SK-N-SH (cell line): ENCODE measurements around the gene RBMS1. TPM values are rescaled to one million over a fixed set of nuclear protein-coding genes. Genes with fewer than 3 reads are reported as not detected.

Experiments used
- CTCF ChIA-PET: fragments of 300-600, 350-600 bp; formaldehyde crosslinking; extraction: SDS; loops from one replicate; lab custom pipeline; 2021; lab: Yijun Ruan, JAX
- POLR2A ChIA-PET: fragments of 350-600 bp; sonication (Branson Sonifier 250); formaldehyde crosslinking; extraction: SDS; loops from one replicate; lab custom pipeline; 2020; ENCODE audit warnings: antibody characterized with exemption, inconsistent platforms; lab: Yijun Ruan, JAX
- DNase-seq: peaks from one replicate; pipeline ENCODE4 v3.0.0; 2012
- H2AFZ ChIP-seq: fragments of 200-600 bp; sonication (generic); 2 replicates; pipeline ENCODE4 v1.8.1; 2016; ENCODE audit warnings: antibody characterized with exemption, mild to moderate bottlenecking, low read depth
- H3F3A ChIP-seq: fragments of 200-600 bp; sonication (generic); replicated peaks from 2 replicates; pipeline ENCODE3; 2016; ENCODE audit warnings: antibody characterized with exemption, mild to moderate bottlenecking; ENCODE audit not compliant: insufficient read depth
- H3K27ac ChIP-seq, 2 experiments: fragments of 200-500 bp in 1 of 2; fragments of 200-600 bp in 1 of 2; sonication (Bioruptor generic) in 1 of 2; sonication (generic), shearing (Covaris generic) in 1 of 2; 2 replicates each; pipeline versions ENCODE4 v1.5.1 to v1.6.1; 2014 to 2016; ENCODE audit warnings: low read depth in 2 of 2, inconsistent platforms in 1 of 2, low read length in 1 of 2, mild to moderate bottlenecking in 1 of 2, mixed read lengths in 1 of 2
- H3K27me3 ChIP-seq: fragments of 200-600 bp; sonication (generic), shearing (Covaris generic); 2 replicates; pipeline ENCODE4 v1.6.1; 2016; ENCODE audit warnings: mixed run types; ENCODE audit not compliant: insufficient read depth
- H3K36me3 ChIP-seq, 2 experiments: fragments of 200-500 bp in 1 of 2; fragments of 200-600 bp in 1 of 2; sonication (Bioruptor generic) in 1 of 2; sonication (generic) in 1 of 2; replicated peaks in 1 of 2; 2 replicates each; pipeline versions ENCODE3 to v1.5.1; 2014 to 2016; ENCODE audit warnings: low read length in 1 of 2, mild to moderate bottlenecking in 1 of 2; ENCODE audit not compliant: insufficient read depth in 2 of 2, control insufficient read depth in 1 of 2
- H3K4me1 ChIP-seq, 2 experiments: fragments of 200-500 bp in 1 of 2; fragments of 200-600 bp in 1 of 2; sonication (Bioruptor generic) in 1 of 2; sonication (generic), shearing (Covaris generic) in 1 of 2; 2 replicates each; pipeline versions ENCODE4 v1.5.1 to v1.6.1; 2014 to 2016; ENCODE audit warnings: low read depth in 1 of 2, low read length in 1 of 2, mixed run types in 1 of 2; ENCODE audit not compliant: insufficient read depth in 2 of 2, control insufficient read depth in 1 of 2
- H3K4me2 ChIP-seq: fragments of 200-600 bp; sonication (generic), shearing (Covaris generic); 2 replicates; pipeline ENCODE4 v1.6.1; 2017; ENCODE audit warnings: mixed run types
- H3K4me3 ChIP-seq, 2 experiments: fragments of 200-500 bp in 1 of 2; fragments of 200-600 bp in 1 of 2; sonication (Bioruptor generic) in 1 of 2; sonication (generic), shearing (Covaris generic) in 1 of 2; 2 replicates each; pipeline versions ENCODE4 v1.5.1 to v1.8.1; 2014 to 2016; ENCODE audit warnings: low read depth in 2 of 2, inconsistent platforms in 1 of 2, low read length in 1 of 2, mild to moderate bottlenecking in 1 of 2, mixed read lengths in 1 of 2, moderate library complexity in 1 of 2
- H3K79me2 ChIP-seq: fragments of 200-600 bp; sonication (generic); 2 replicates; pipeline ENCODE4 v1.8.1; 2017; ENCODE audit warnings: mild to moderate bottlenecking; ENCODE audit not compliant: insufficient read depth
- H3K9ac ChIP-seq: fragments of 200-600 bp; sonication (generic); 2 replicates; pipeline ENCODE4 v1.6.1; 2017; ENCODE audit warnings: mixed run types
- H3K9me2 ChIP-seq: fragments of 200-600 bp; sonication (generic); 2 replicates; pipeline ENCODE4 v1.6.1; 2017; ENCODE audit warnings: mixed run types
- H3K9me3 ChIP-seq: fragments of 200-600 bp; sonication (generic); 2 replicates; pipeline ENCODE4 v1.6.1; 2017; ENCODE audit warnings: mixed run types, mild to moderate bottlenecking, moderate library complexity
- H4K20me1 ChIP-seq: fragments of 200-600 bp; sonication (generic); 2 replicates; pipeline ENCODE4 v1.6.1; 2017; ENCODE audit warnings: mild to moderate bottlenecking, mixed run types; ENCODE audit not compliant: insufficient read depth
- CHD2 ChIP-seq: fragments of 150-350 bp; IDR thresholded peaks from 2 replicates; pipeline ENCODE4 v1.6.1; 2018; ENCODE audit warnings: low read length; ENCODE audit not compliant: partially characterized antibody
- ELF1 ChIP-seq: IDR thresholded peaks from 2 replicates; pipeline ENCODE4 v1.4.0; 2012
- EP300 ChIP-seq, 2 experiments: IDR thresholded peaks; 2 replicates each; pipeline versions ENCODE4 v1.4.0 to v1.6.1; 2012; ENCODE audit warnings: borderline replicate concordance in 1 of 2, low read depth in 1 of 2, low read length in 1 of 2
- FOSL2 ChIP-seq: IDR thresholded peaks from 2 replicates; pipeline ENCODE4 v1.4.0; 2012; ENCODE audit warnings: low read depth, mild to moderate bottlenecking, moderate library complexity, borderline replicate concordance
- FOXJ3 ChIP-seq: sonication (generic); formaldehyde crosslinking; IDR thresholded peaks from 2 replicates; pipeline ENCODE4 v1.5.1; 2020; ENCODE audit warnings: mild to moderate bottlenecking, missing genetic modification reagents
- GABPA ChIP-seq: IDR thresholded peaks from 2 replicates; pipeline ENCODE4 v1.4.0; 2012; ENCODE audit warnings: low read depth, mild to moderate bottlenecking
- IRF3 ChIP-seq: fragments of 150-350 bp; IDR thresholded peaks from 2 replicates; pipeline ENCODE4 v1.6.1; 2016; ENCODE audit warnings: mild to moderate bottlenecking, low read depth, low read length
- JUND ChIP-seq: IDR thresholded peaks from 2 replicates; pipeline ENCODE4 v1.4.0; 2012
- POLR2AphosphoS5 ChIP-seq: IDR thresholded peaks from 2 replicates; pipeline ENCODE4 v1.6.1; 2012; ENCODE audit warnings: low read depth, low read length
- RAD21 ChIP-seq: IDR thresholded peaks from 2 replicates; pipeline ENCODE4 v1.6.1; 2012; ENCODE audit warnings: mild to moderate bottlenecking, low read length
- RCOR1 ChIP-seq: fragments of 150-350 bp; IDR thresholded peaks from 2 replicates; pipeline ENCODE4 v1.6.1; 2017; ENCODE audit warnings: antibody characterized with exemption, low read length
- REST ChIP-seq: IDR thresholded peaks from 2 replicates; pipeline ENCODE4 v1.6.1; 2012; ENCODE audit warnings: mild to moderate bottlenecking, low read depth, low read length, moderate library complexity
- RFX5 ChIP-seq: IDR thresholded peaks from 2 replicates; pipeline ENCODE4 v1.6.1; 2012; ENCODE audit warnings: mild to moderate bottlenecking, improper control_type of control experiment, low read length
- SIN3A ChIP-seq: IDR thresholded peaks from 2 replicates; pipeline ENCODE4 v1.6.1; 2012; ENCODE audit warnings: low read depth, mild to moderate bottlenecking, low read length, moderate library complexity, borderline replicate concordance
- SMC3 ChIP-seq: IDR thresholded peaks from 2 replicates; pipeline ENCODE4 v1.6.1; 2012; ENCODE audit warnings: low read depth, low read length, improper control_type of control experiment
- TCF12 ChIP-seq: IDR thresholded peaks from 2 replicates; pipeline ENCODE4 v1.4.0; 2012
- TEAD4 ChIP-seq: IDR thresholded peaks from 2 replicates; pipeline ENCODE4 v1.4.0; 2012; ENCODE audit warnings: mild to moderate bottlenecking, borderline replicate concordance; ENCODE audit not compliant: insufficient read depth
- USF1 ChIP-seq: IDR thresholded peaks from 2 replicates; pipeline ENCODE4 v1.4.0; 2012; ENCODE audit warnings: low read depth, borderline replicate concordance
- YY1 ChIP-seq: IDR thresholded peaks from 2 replicates; pipeline ENCODE4 v1.4.0; 2012; ENCODE audit warnings: low read depth, mild to moderate bottlenecking
- WGBS: methylation state at CpG from one replicate; pipeline ENCODE4 v1.1.6; 2017; ENCODE audit warnings: low lambda C conversion rate; 5-methylcytosine and 5-hydroxymethylcytosine counted together
- polyA plus RNA-seq, 3 experiments: library from polyadenylated mRNA; depleted of rRNA; stranded (reverse); fragments of >200 nt; gene quantifications; 2 replicates each; pipeline ENCODE4 v1.2.3, GENCODE V29; 2012
- TF ChIP-seq, protein P1 (sequence below): IDR thresholded peaks from 2 replicates; pipeline ENCODE4; 2012

RBMS1 gene
- polyA plus RNA-seq, 1 of the 3 experiments (the other 2 are of a cell fraction): 56.5 TPM

DNA sequence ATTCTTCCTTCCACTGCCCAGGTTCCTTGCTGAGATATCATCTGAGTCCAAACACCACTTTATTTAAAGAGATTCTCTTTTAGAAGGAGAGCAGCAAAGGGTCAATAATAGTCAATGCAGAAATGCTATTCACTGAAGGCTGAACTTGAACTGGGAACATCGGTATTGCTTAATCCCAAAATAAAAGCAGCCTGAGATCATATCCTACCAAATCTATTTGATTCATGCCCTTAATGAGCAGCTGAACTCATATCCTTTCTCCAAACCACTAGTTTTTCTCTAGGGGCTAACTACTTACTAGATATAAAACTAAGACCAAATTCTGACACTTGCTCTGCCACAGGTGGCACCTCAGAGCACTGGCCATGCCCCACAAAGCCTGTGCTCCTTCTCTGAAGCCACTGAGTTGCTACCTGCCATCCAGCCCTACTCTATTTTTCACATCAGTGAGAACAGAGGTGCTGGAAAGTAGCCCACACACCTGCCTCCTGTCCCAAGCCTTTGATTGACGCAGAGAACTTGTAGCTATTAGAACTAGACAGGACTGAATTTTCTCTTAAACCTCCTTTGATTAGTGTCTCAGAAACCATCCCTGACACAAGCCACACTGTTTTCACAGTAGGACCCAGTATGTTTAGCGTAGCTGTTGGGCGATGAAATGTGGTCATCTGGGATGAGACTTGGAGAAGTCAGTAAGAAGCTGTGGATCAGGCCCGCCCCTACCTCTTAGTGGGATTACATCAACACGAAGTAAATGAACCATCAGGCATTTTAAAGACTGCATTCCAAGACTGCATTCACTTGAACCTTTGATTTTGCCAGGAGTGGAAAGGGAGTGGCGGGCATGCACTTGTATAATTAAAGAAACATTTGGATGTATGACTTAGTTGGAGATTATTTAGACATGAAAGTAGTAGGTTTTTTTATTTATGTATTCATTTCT, 124.3 kb downstream of the RBMS1 start:
- H3F3A ChIP-seq: peaks cover 34% of the 10 kb centered on the region
- WGBS: 95% methylated on average over 7 of the region's 7 CpGs
- peaks cover 16 to 27% of the 10 kb centered on the region in 2 experiments for H3K36me3 ChIP-seq
- H3K27me3 ChIP-seq: no peaks in the 10 kb centered on the region
- H3K9ac ChIP-seq: no peak overlapping the region
- H3K4me3 ChIP-seq: no peak overlapping the region
- POLR2A ChIA-PET: interaction anchor here (0.5 kb wide), 1 partner anchor 9 kb away, joined by 3 read pairs; no protein-coding TSS in a partner anchor
- no peak for DNase-seq
- CTCF ChIA-PET: interaction anchor here (0.6 kb wide), 1 partner anchor 13 kb away, joined by 3 read pairs; no protein-coding TSS in a partner anchor
- peak overlapping the region in 1 of 2 experiments; percentile 85; a peak in 2 of 4 replicates for H3K27ac ChIP-seq
- H3K4me1 ChIP-seq: peaks cover 34 to 70% of the 10 kb centered on the region in 2 experiments
- no peaks in the 10 kb centered on the region for H3K9me2 ChIP-seq
- TF ChIP-seq RCOR1 (no peak), EP300 (IDR thresholded peaks at IDR 0.05; ENCODE audit: borderline replicate concordance in 1 of 2, low read depth in 1 of 2, low read length in 1 of 2) (no peak), POLR2AphosphoS5 (no peak), SMC3 (no peak), IRF3 (no peak), RFX5 (no peak), JUND (no peak)
- H3K9me3 ChIP-seq: no peaks in the 10 kb centered on the region
- H2AFZ ChIP-seq: no peak overlapping the region
- peaks cover 83% of the 10 kb centered on the region for H4K20me1 ChIP-seq
- no peak overlapping the region for H3K4me2 ChIP-seq
- H3K79me2 ChIP-seq: peaks cover 98% of the 10 kb centered on the region

DNA sequence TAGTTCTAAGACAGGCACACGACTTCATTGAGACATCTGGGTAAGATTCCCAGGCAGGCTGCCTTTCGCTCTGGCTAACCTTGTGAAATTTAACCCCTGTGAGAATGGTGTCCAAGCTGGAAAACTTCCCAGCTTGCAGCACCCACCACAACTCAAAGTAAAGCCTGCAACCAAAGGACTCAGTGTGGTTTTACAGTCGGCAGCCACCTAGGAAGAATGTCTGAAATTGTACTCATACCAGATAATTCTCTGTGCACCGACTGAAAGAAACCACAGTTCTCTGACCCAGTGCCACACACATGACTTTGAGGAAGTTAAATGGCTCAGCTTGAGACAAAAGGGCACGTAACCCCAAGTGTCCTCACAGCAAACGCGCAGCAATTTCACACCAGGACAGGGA, 125.7 kb downstream of the RBMS1 start:
- H3K36me3 ChIP-seq: peaks cover 18 to 32% of the 10 kb centered on the region in 2 experiments
- no peaks in the 10 kb centered on the region for H3K27me3 ChIP-seq
- peaks cover 35 to 60% of the 10 kb centered on the region in 2 experiments; a peak in 3 of 4 replicates for H3K4me1 ChIP-seq
- peak overlapping the region; percentile 54; the same call in 1 of the 2 replicates for H3K9ac ChIP-seq
- H3K9me2 ChIP-seq: no peaks in the 10 kb centered on the region
- H3F3A ChIP-seq: peaks cover 36% of the 10 kb centered on the region
- H3K9me3 ChIP-seq: no peaks in the 10 kb centered on the region
- peaks cover 98% of the 10 kb centered on the region for H3K79me2 ChIP-seq
- WGBS: 32% methylated on average over 7 of the region's 7 CpGs
- CTCF ChIA-PET: no interaction called here
- no peak overlapping the region for H2AFZ ChIP-seq
- H4K20me1 ChIP-seq: peaks cover 80% of the 10 kb centered on the region
- no peak for DNase-seq
- no peak overlapping the region for H3K4me3 ChIP-seq
- POLR2A ChIA-PET: no interaction called here
- H3K4me2 ChIP-seq: peak overlapping the region; percentile 46; the same call in 1 of the 2 replicates
- H3K27ac ChIP-seq: peak overlapping the region; percentile 34 to 85; a peak in 3 of 4 replicates
- TF ChIP-seq TCF12: peak; percentile 75
- TF ChIP-seq USF1: peak; percentile 37; the same call in 1 of the 2 replicates
- no peak for TF ChIP-seq RAD21
- no peak for TF ChIP-seq REST
- TF ChIP-seq ELF1: peak; percentile 40; the same call in 1 of the 2 replicates
- no peak for TF ChIP-seq YY1
- TF ChIP-seq, protein P1, sequence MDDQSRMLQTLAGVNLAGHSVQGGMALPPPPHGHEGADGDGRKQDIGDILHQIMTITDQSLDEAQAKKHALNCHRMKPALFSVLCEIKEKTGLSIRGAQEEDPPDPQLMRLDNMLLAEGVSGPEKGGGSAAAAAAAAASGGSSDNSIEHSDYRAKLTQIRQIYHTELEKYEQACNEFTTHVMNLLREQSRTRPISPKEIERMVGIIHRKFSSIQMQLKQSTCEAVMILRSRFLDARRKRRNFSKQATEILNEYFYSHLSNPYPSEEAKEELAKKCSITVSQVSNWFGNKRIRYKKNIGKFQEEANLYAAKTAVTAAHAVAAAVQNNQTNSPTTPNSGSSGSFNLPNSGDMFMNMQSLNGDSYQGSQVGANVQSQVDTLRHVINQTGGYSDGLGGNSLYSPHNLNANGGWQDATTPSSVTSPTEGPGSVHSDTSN: peak; percentile 55; the same call in 1 of the 2 replicates
- no peak for TF ChIP-seq SIN3A
- TF ChIP-seq FOXJ3 (CRISPR knock-in tag): no peak
- TF ChIP-seq FOSL2: peak; percentile 52; the same call in 1 of the 2 replicates
- no peak for TF ChIP-seq GABPA
- no peak for TF ChIP-seq CHD2
- peak; percentile 70; the same call in 1 of the 2 replicates for TF ChIP-seq TEAD4
